Bone marrow (tissue), 2 donors: ENCODE measurements around the gene AP2S1.
"Not testable (repeated sequence)": the region's sequence is repeated elsewhere in the genome, so short reads cannot be mapped to it uniquely, and the experiment has no call there.

Experiments used
- DNase-seq, 2 donors: peaks; one replicate each; lab custom pipeline; 2025; lab: John Stamatoyannopoulos, UW

The AP2S1 gene

GRCh38 chr19:46867170-46867569 is 16.5 kb upstream of the AP2S1 start:
- DNase-seq: no peak

- no peak for DNase-seq
These were observed 15.9 kb upstream of the AP2S1 start for GRCh38 chr19:46866407-46867136.

- no peak for DNase-seq
These were observed 13.4 kb upstream of the AP2S1 start for GRCh38 chr19:46863818-46864629.

- no peak for DNase-seq
These were observed 12.5 kb upstream of the AP2S1 start for GRCh38 chr19:46862974-46863632.

GRCh38 chr19:46862503-46862834 is 11.8 kb upstream of the AP2S1 start:
- no peak for DNase-seq

GRCh38 chr19:46861691-46862502 is 11.3 kb upstream of the AP2S1 start:
- no peak for DNase-seq

GRCh38 chr19:46860846-46861690 is 10.4 kb upstream of the AP2S1 start, which contains the start of gene ARHGAP35:
TSS of gene ARHGAP35 (plus strand) at chr19:46860997. CDS start at chr19:46918676, 57,679 bp downstream.
- DNase-seq: peak in 1 of 2 donors; percentile 32

GRCh38 chr19:46860125-46860845 is 9.6 kb upstream of the AP2S1 start:
- peak; percentile 96 to 99 for DNase-seq

GRCh38 chr19:46859637-46860124 is 9.0 kb upstream of the AP2S1 start:
- no peak for DNase-seq

- DNase-seq: peak; percentile 62 to 92
These were observed 5.7 kb upstream of the AP2S1 start for GRCh38 chr19:46856062-46857022.

GRCh38 chr19:46854698-46855097 is 4.1 kb upstream of the AP2S1 start:
- DNase-seq: not testable (repeated sequence)

GRCh38 chr19:46852830-46853229 is 2.2 kb upstream of the AP2S1 start:
- DNase-seq: no peak

- no peak for DNase-seq
These were observed 1.0 kb downstream of the AP2S1 start for GRCh38 chr19:46849610-46850009.

GRCh38 chr19:46848389-46848788 is 2.3 kb downstream of the AP2S1 start:
- no peak for DNase-seq

GRCh38 chr19:46847528-46847927 is 3.1 kb downstream of the AP2S1 start:
- no peak for DNase-seq

- DNase-seq: no peak
These were observed 4.6 kb downstream of the AP2S1 start for GRCh38 chr19:46845959-46846459.

- no peak for DNase-seq
These were observed 6.6 kb downstream of the AP2S1 start for GRCh38 chr19:46844067-46844489.

GRCh38 chr19:46842791-46843190 is 7.9 kb downstream of the AP2S1 start:
- DNase-seq: no peak
